Amygdala (tissue), 56 donors: ENCODE data around the gene CYP2C19.
"Not testable (repeated sequence)": the region's sequence is repeated elsewhere in the genome, so short reads cannot be mapped to it uniquely, and the experiment has no call there.

Experiments used
- DNase-seq, 56 donors: peaks; one replicate each; lab custom pipeline; 2025; lab: John Stamatoyannopoulos, UW

The CYP2C19 gene

DNA sequence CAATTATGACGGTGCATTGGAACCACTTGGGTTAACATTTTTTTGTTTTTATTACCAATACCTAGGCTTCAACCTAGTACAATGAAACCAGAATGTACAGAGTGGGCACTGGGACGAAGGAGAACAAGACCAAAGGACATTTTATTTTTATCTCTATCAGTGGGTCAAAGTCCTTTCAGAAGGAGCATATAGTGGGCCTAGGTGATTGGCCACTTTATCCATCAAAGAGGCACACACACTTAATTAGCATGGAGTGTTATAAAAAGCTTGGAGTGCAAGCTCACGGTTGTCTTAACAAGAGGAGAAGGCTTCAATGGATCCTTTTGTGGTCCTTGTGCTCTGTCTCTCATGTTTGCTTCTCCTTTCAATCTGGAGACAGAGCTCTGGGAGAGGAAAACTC, at the start of gene CYP2C19:
Gene CYP2C19, plus strand, starts transcription at position 289 of the 400 bp plus-strand sequence. Its CDS starts 25 bp downstream, at position 314.
- no peak for DNase-seq

DNA sequence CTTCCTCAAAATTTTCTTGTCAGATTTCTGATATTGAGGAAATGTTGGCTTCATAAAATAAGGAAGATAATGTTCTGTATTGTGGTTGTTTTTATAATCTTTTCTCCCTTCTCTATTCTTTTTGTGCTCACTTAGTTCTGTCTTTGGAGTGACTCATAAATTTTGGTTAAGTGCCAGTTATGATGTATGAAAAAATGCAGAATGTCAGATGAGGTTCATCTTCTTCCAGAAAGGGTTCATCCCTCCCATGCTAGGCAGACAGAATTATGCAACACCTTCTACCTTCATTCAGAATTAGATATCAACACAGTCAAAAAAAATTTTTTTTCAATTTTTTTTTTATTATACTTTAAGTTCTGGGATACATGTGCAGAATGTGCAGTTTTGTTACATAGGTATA, 36.6 kb upstream of the CYP2C19 start:
- no peak for DNase-seq

DNA sequence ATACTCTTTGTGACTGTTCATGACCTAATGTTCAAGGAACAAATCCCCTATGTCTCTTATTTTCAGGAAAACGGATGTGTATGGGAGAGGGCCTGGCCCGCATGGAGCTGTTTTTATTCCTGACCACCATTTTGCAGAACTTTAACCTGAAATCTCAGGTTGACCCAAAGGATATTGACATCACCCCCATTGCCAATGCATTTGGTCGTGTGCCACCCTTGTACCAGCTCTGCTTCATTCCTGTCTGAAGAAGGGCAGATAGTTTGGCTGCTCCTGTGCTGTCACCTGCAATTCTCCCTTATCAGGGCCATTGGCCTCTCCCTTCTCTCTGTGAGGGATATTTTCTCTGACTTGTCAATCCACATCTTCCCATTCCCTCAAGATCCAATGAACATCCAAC, 27.3 kb upstream of the CYP2C19 start:
- no peak for DNase-seq

DNA sequence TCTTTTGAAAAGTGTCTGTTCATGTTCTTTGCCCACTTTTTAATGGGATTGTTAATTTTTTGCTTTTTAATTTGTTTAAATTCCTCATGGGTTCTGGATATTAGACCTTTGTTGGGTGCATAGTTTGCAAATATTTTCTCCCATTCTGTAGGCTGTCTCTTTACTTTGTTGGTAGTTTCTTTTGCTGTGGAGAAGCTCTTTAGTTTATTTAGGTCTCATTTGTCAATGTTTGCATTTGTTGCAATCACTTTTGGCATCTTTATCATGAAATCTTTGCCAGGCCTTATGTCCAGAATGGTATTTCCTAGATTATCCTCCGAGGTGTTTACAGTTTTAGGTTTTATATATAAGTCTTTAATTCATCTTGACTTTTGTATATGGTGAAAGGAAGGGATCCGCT, 23.9 kb upstream of the CYP2C19 start:
- DNase-seq = no peak

DNA sequence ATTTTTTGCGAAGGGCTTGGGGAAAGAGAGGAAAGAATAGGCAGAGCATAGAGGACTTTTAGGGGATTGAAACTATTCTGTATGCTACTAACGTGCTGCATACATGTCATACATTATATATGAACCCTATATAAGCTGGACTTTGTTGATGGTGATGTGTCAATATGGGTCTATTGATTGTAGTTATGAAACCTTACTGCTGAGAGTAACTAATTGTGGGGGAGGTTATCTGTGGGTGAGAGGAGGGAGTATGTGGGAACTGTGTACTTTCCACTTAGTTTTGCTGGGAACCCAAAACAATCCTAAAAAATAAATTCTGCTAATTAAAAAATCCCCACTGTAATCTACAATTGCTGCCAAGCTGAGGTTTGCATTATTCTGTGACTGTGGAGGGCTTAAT, 15.3 kb upstream of the CYP2C19 start:
- DNase-seq = no peak

DNA sequence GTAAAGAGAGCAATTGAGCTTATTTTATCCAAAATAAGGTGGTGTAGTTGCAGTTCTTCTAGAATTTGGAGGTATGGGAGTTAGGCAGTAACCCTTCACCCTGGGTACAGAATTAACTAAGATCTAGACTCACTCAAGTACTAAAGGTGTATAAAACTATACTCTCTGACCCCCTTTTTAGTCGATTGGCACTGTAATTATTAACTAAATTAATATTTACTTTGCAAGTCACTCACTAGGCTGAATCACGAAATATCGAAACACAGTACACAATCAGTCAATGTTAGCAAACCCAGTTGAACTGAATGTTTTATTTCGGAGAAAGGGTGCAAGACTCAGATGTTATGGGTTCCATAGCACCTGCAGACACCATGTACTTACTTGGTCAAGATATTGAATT, 14.6 kb upstream of the CYP2C19 start:
- DNase-seq = no peak

DNA sequence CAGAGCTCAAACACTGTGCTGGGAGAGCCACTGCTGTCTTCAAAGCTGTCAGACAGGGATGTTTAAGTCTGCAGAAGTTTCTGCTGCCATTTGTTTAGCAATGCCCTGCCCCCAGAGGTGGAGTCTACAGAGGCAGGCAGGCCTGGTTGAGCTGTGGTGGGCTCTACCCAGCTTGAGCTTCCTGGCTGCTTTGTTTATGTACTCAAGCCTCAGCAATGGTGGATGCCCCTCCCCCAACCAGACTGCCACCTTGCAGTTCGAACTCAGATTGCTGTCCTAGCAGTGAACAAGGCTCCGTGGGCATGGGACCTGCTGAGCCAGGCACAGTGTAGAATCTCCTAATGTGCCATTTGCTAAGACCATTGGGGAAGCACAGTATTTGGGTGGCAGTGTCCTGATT, 4.6 kb upstream of the CYP2C19 start:
- no peak for DNase-seq

DNA sequence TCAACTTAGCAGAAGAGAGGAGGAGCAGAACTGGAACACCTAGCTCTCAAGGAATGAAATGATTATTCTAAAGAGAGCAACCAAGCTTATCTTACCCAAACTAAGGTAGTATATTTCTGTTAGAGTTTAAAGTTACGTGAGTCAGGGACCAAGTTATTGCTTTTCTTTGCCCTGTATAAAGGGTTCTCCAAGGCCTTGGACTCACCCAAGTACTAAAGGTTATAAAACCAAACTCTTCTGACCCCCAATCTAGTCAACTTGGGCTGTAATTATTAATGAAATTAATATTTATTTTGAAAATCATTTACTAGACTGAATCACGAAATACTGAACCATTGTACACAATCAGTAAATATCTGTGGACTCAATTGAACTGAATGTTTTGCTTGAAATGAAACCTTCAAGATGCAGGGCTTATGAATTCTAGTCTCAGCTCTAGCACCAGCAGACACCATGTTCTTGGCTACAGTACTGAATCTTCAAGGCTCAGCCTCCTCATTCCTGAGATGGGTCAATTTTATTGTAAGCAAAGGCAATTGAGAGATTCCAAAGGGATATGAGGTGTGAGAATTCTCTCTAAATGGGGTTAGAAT, 1.8 kb upstream of the CYP2C19 start:
- no peak for DNase-seq

DNA sequence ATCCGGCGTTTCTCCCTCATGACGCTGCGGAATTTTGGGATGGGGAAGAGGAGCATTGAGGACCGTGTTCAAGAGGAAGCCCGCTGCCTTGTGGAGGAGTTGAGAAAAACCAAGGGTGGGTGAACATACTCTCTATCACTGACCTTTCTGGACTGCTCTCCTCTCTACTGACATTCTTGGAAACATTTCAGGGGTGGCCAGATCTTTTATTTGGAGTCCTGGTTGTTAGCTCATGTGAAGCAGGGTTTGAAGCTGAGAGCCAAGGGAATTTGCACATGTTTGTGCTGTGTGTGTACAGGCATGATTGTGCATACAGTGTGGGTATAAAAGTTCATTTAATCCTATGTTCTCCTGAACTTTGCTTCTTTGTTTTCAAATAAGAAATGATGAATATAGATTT, 12.9 kb downstream of the CYP2C19 start:
- not testable (repeated sequence) for DNase-seq

DNA sequence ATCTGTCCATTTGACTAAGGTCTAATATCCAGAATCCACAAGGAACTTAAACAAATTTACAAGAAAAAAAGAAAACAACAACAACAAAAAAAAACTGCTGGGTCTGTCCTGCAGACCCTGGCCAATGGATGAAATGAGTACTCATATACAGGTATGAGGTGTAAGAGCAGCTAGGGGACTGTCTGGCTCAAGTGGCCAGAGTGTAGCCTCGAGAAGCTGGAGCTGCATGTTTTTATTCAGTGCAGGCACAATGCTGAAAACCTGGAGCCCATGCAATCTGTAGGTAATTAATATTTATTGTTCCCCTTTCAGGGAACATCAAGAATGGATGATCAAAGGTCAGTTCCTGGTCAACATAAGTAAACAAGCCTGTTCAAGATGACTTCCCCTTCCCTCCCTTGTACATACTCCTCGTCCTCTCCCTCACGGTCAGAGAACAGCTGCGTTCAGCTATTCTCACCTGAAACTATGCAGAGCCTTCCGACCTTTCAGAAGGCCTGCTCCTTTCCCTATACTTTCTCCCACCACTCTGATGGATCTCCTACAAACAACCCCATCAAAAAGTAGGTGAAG, 15.5 kb downstream of the CYP2C19 start:
- no peak for DNase-seq

DNA sequence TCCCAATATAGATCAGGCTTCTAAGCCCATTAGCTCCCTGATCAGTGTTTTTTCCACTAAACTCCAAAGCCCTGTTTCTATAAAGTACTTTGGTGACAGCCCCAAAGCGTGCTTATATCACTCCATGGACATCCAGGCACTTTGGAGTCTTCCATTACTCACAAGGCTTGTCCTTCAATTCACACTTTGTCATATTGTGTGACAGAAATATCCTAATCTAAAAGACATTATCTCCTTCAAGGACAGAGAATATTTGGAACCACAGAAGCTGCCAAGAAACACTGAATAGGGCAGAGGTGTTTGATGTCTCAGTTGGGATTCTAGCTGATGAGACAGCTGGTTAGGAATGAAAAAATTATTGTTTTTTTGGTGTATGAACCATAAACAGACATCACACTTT, 18.4 kb downstream of the CYP2C19 start:
- no peak for DNase-seq

DNA sequence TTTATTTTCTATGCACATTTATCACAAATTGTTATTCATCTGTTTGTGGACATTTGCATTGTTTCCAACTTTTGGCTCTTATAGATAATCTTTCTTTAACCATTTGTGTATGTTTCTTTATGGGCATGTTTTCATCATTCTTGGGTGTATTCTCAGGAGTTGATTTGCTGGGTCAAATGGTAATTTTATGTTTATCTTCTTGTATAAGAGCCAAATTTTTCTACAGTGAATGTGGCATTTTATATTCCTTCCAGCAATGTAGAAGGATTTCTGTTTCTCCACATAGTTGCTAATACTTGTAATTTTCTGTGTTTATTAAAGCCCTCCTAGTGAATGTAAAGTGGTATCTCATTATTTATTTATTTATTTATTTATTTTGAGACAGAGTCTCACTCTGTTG, 21.8 kb downstream of the CYP2C19 start:
- no peak for DNase-seq

DNA sequence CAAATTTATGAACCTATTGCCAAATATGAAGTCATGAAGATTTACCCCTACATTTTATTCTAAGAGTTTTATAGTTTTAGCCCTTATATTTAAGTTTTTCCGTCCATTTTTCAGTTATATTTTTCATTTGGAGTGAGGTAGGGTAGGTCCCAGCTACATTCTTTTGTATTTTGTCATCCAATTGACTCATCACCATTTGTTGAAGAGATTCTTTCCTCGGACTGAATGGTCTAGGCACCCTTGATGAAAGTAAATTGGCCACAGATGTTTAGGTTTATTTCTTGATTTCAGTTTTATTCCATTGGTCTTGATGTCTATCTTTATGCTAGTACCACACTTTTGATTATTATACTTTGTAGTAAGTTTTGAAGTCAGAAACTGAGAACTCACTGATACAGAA, 22.7 kb downstream of the CYP2C19 start:
- DNase-seq = no peak

DNA sequence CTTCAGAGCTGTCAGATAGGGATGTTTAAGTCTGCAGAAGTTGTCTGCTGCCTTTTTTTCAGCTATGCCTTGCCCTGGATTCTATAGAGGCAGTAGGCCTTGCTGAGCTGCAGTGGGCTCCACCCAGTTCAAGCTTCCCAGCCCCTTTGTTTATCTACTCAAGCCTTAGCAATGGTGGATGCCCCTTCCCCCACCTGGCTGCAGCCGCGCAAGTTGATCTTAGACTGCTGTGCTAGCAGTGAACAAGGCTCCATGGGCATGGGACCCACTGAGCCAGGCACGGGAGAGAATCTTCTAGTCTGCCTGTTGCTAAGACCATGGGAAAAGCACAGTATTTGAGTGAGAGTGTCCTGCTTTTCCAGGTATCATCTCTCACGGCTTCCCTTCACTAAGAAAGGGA, 38.1 kb downstream of the CYP2C19 start:
- not testable (repeated sequence) for DNase-seq

DNA sequence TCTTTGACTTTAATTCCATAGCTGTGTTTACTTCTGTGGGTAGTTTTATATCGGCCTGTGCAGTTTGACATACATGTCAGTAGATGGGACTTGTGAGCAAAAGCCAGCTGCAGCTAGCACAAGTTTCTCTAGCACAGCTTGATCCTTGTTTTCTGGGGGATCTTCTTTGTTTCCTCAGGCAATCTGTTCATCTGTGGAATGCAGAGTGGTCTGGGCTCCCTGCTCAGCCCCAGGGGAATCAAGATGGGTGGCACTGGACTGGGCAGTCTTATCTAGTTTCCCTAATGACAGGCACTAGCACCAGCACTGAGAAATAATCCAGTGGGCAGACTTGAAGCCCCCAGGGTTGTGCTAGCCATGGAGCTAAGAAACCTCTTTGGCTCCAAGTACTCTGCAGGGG, 40.8 kb downstream of the CYP2C19 start:
- no peak for DNase-seq

DNA sequence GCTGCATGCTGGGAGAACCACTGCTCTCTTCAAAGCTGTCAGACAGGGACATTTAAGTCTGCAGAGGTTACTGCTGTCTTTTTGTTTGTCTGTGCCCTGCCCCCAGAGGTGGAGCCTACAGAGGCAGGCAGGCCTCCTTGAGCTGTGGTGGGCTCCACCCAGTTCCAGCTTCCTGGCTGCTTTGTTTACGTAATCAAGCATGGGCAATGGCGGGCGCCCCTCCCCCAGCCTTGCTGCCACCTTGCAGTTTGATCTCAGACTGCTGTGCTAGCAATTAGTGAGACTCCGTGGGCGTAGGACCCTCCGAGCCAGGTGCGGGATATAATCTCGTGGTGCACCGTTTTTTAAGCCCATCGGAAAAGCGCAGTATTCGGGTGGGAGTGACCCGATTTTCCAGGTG, 67.5 kb downstream of the CYP2C19 start:
- not testable (repeated sequence) for DNase-seq

DNA sequence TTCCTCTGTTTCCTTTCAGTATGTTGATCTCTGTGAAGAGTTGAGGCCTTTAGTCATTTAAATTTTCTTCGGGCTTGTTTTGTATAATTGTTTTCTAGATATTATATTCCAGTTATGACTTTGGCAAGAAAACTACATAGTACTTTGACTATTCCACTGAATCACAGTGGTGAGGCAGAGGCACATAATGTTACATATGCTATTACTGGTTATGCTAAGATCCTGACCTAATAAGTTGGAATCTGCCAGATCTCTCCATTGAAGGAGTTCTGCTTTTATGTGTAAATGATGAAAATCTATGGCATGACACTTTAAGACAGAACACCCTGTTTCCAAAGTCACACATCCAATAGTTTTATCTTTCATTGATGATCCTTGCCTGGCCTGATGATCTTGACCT, 83.7 kb downstream of the CYP2C19 start:
- DNase-seq = no peak

DNA sequence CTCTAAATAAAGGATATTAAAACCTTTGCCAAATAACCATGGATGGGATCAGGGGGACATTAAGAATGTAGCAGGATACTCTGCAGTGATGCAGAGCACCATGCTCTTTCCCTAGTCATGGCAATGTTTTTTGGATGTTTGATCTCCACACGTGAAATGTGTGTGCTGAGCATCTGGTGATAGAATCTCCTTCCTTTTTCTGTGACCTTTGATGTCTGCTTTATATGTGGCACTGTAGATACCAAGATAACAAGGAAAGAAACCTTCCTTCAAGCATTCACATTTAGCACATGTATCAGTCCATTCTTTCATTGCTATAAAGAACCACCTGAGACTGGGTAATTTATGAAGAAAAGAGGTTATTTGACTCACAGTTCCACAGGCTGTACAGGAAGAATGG, 88.3 kb downstream of the CYP2C19 start:
- no peak for DNase-seq

DNA sequence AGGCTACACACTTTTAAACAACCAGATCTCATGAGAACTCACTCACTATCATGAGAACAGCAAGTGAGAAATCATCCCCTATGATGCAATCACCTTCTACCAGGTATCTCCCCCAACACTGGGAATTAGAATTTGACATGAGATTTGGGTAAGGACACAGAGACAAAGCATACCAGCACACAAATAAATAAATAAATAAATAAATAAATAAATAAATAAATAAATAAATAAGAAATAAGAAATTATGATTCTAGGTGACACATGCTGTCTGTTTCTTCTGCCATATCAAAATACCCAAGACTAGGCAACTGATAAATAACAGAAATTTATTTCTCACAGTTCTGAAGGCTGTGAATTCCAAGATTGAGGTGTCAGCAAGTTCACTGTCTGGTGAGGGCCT, 88.8 kb downstream of the CYP2C19 start:
- no peak for DNase-seq

DNA sequence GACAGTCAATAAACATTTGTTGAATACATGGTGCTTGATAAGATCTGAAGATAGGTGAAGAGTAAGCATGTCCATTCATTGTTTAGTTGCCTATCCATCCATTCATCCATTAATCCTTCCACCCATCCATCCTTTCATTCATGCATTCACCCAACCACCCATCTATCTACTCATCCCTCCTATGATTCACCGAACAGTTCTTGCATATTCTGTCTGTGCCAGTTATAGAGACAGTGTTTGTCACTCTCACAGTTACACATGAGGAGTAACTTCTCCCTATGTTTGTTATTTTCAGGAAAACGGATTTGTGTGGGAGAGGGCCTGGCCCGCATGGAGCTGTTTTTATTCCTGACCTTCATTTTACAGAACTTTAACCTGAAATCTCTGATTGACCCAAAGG, 90.0 kb downstream of the CYP2C19 start:
- no peak for DNase-seq

DNA sequence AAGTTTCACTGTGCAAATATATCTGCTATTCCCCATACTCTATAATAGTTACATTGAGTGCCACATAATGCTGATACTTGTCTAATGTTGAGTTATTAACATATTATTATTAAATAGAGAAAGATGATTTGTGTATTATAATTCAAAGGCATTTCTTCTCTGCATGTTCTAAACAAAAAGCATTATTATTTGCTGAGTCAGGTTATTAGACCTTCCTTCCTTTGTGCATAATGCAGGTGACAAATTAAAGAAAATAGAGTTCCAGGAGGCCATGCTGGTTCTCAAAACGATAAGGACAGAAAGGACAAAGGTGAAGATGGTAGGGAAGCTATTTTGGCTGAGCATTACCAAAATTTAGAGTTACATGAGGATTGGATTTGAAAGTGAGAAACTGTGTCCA, 90.6 kb downstream of the CYP2C19 start:
- DNase-seq = no peak

DNA sequence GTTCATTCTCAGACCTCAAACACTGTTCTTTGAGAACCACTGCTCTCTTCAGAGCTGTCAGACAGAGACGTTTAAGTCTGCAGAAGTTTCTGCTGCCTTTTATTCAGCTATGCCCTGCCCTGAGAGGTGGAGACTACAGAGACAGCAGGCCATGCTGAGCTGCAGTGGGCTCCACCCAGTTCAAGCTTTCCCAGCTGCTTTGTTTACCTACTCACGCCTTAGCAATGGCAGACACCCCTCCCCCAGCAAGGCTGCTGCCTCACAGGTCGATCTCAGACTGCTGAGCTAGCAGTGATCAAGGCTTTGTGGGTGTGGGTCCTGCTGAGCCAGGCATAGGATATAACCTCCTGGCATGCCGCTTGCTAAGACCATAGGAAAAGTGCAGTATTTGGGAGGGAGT, 95.5 kb downstream of the CYP2C19 start:
- DNase-seq = no peak

DNA sequence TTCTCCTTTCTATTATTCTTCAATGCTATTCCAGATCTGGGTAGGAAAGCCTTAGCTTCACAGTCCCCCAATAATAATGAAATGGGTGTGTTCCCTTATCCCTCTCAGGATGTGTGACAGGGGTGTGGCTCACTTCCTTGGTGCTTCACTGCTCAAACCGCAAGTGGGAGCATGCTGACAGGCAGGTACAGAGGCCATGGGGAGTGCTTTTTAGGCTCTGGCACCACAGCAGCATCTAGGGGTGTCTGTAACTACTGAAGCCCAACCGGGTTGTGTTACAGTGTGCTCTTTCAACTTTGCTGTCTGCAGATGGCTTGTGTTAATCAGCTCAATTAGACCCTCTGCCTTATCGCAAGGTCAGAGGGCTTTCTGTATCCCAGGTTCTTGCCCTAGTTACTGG, 96.6 kb downstream of the CYP2C19 start:
- no peak for DNase-seq
